K562 (cell line): Measurements from ENCODE around the gene VTN. TPM values are rescaled to one million over a fixed set of nuclear protein-coding genes. Genes with fewer than 3 reads are reported as not detected.

Source experiments
- ATAC-seq: fragments of 200-7000 bp; cut with Tn5 transposase; 3 replicates; pipeline ENCODE4 v1.9.1; 2020; ENCODE audit warnings: moderate library complexity
- BruUV-seq: library from RNA; stranded (reverse); fragments of 400-500 nt; replicated peaks from 2 replicates; lab custom pipeline; 2021; lab: Mats Ljungman, UMichigan
- CTCF ChIA-PET: fragments of 300-600 bp; formaldehyde crosslinking; extraction: SDS; loops from one replicate; lab custom pipeline; 2021; ENCODE audit warnings: low intra/inter-chr PET ratio; lab: Yijun Ruan, JAX
- POLR2A ChIA-PET: fragments of 300-600, 350-650 bp; sonication (Branson Sonifier 250); formaldehyde crosslinking; extraction: SDS; loops from one replicate; lab custom pipeline; 2021; ENCODE audit warnings: antibody characterized with exemption, inconsistent platforms; lab: Yijun Ruan, JAX
- DNase-seq, 4 experiments: peaks; one replicate each; pipeline versions ENCODE4 v3.0.0 to v3.0.0-alpha.2; 2011 to 2018; ENCODE audit warnings: low spot score in 3 of 4, mixed read lengths in 3 of 4; ENCODE audit errors: extremely low read depth in 1 of 4
- FAIRE-seq: peaks from 2 replicates; lab custom pipeline; 2011; peaks lifted over from hg19 to GRCh38; lab: Jason Lieb, UNC
- H2AFZ ChIP-seq: 2 replicates; pipeline ENCODE4 v1.6.0; 2011; ENCODE audit warnings: low read depth, low read length, control low read depth, inconsistent platforms
- H3K27ac ChIP-seq: fragments of 200-600 bp; 3 replicates; pipeline ENCODE4 v1.8.0; 2011; ENCODE audit warnings: low read depth, mild to moderate bottlenecking, control low read depth, inconsistent platforms, low read length, moderate library complexity, mixed read lengths; ENCODE audit errors: extremely low read depth
- H3K27me3 ChIP-seq, 2 experiments: fragments of 300-600 bp in 1 of 2; 2 replicates in 1 of 2; 3 replicates in 1 of 2; pipeline versions ENCODE4 v1.6.0 to v1.8.0; 2011; ENCODE audit warnings: inconsistent platforms in 2 of 2, low read length in 2 of 2, mild to moderate bottlenecking in 1 of 2, mixed read lengths in 1 of 2, moderate library complexity in 1 of 2; ENCODE audit not compliant: control insufficient read depth in 2 of 2, insufficient read depth in 2 of 2
- H3K36me3 ChIP-seq: fragments of 300-600 bp; 3 replicates; pipeline ENCODE4 v1.8.0; 2011; ENCODE audit warnings: mild to moderate bottlenecking, low read length, inconsistent platforms; ENCODE audit not compliant: control insufficient read depth, insufficient read depth
- H3K4me1 ChIP-seq, 2 experiments: fragments of 200-600 bp in 1 of 2; replicated peaks in 1 of 2; 2 replicates in 1 of 2; 3 replicates in 1 of 2; pipeline versions ENCODE4 v1.5.1 to v1.8.0; 2011; ENCODE audit warnings: inconsistent platforms in 2 of 2, low read length in 2 of 2, mild to moderate bottlenecking in 1 of 2, mixed read lengths in 1 of 2, moderate library complexity in 1 of 2; ENCODE audit not compliant: control insufficient read depth in 2 of 2, insufficient read depth in 2 of 2
- H3K4me2 ChIP-seq: 2 replicates; pipeline ENCODE4 v1.6.1; 2011; ENCODE audit warnings: low read length, control low read depth, inconsistent platforms, mixed read lengths; ENCODE audit not compliant: insufficient read depth
- H3K4me3 ChIP-seq: fragments of 200-600 bp; sonication (generic), shearing (Covaris generic); 2 replicates; pipeline ENCODE4 v1.5.1; 2016; ENCODE audit warnings: control low read depth, inconsistent platforms
- H3K79me2 ChIP-seq: fragments of 200-600 bp; 3 replicates; pipeline ENCODE4 v1.8.0; 2011; ENCODE audit warnings: low read length, inconsistent platforms; ENCODE audit not compliant: control insufficient read depth, insufficient read depth
- H3K9ac ChIP-seq, 2 experiments: 2 replicates each; pipeline versions ENCODE4 v1.6.0 to v1.6.1; 2011; ENCODE audit warnings: low read depth in 2 of 2, low read length in 2 of 2, control low read depth in 1 of 2, inconsistent platforms in 1 of 2, mild to moderate bottlenecking in 1 of 2, mixed read lengths in 1 of 2; ENCODE audit not compliant: insufficient read depth in 1 of 2
- H3K9me1 ChIP-seq: one replicate; pipeline ENCODE4 v1.6.0; 2011; ENCODE audit warnings: inconsistent platforms, mild to moderate bottlenecking, low read length, moderate library complexity; ENCODE audit not compliant: control insufficient read depth, insufficient read depth
- H3K9me3 ChIP-seq: replicated peaks from 2 replicates; pipeline ENCODE4 v1.5.1; 2011; ENCODE audit warnings: low read depth, low read length, inconsistent platforms; ENCODE audit not compliant: control insufficient read depth, insufficient read depth
- H4K20me1 ChIP-seq: replicated peaks from 2 replicates; pipeline ENCODE4 v1.6.1; 2011; ENCODE audit warnings: low read length, inconsistent platforms, mixed read lengths; ENCODE audit not compliant: control insufficient read depth, insufficient read depth
- CCAR2 ChIP-seq: fragments of 200-400 bp; formaldehyde crosslinking; IDR thresholded peaks from 2 replicates; pipeline ENCODE4 v1.6.1; 2017; ENCODE audit warnings: mild to moderate bottlenecking, low read depth, low read length
- CEBPG ChIP-seq, 3 experiments: fragments of 200-800 bp in 1 of 3; sonication (Bioruptor generic) in 1 of 3; sonication (generic) in 1 of 3; formaldehyde crosslinking in 1 of 3; IDR thresholded peaks in 2 of 3; conservative IDR thresholded peaks in 1 of 3; 2 replicates each; pipeline versions ENCODE4 v1.6.1 to v1.8.0; 2016 to 2022; ENCODE audit warnings: missing compliant biosample characterization in 2 of 3, missing genetic modification characterization in 2 of 3, mild to moderate bottlenecking in 1 of 3, missing genetic modification reagents in 1 of 3
- ETV1 ChIP-seq: fragments of 450-650 bp; conservative IDR thresholded peaks from 2 replicates; pipeline ENCODE4 v1.6.1; 2016; ENCODE audit warnings: missing genetic modification characterization, control low read depth, low read depth, missing compliant biosample characterization
- KDM4B ChIP-seq, 2 experiments: fragments of 450-650 bp in 1 of 2; sonication (generic) in 1 of 2; IDR thresholded peaks; 2 replicates each; pipeline ENCODE4 v1.6.1; 2016 to 2017; ENCODE audit warnings: borderline replicate concordance in 2 of 2, antibody characterized with exemption in 1 of 2, low read depth in 1 of 2, mild to moderate bottlenecking in 1 of 2
- RBM22 ChIP-seq: fragments of 200-400 bp; formaldehyde crosslinking; IDR thresholded peaks from 2 replicates; pipeline ENCODE4 v1.6.1; 2018; ENCODE audit warnings: low read length, low read depth; ENCODE audit not compliant: poor library complexity, severe bottlenecking
- RCOR1 ChIP-seq, 2 experiments: IDR thresholded peaks; 2 replicates each; pipeline ENCODE4 v1.6.1; 2012; ENCODE audit warnings: low read depth in 2 of 2, low read length in 2 of 2, borderline replicate concordance in 1 of 2, improper control_type of control experiment in 1 of 2
- SMARCB1 ChIP-seq: IDR thresholded peaks from 2 replicates; pipeline ENCODE4 v1.6.1; 2011; ENCODE audit warnings: improper control_type of control experiment, low read depth; ENCODE audit not compliant: insufficient read length
- SOX6 ChIP-seq: fragments of 450-650 bp; IDR thresholded peaks from 2 replicates; pipeline ENCODE4 v1.6.1; 2014; ENCODE audit warnings: mild to moderate bottlenecking
- ZNF140 ChIP-seq: fragments of 250-450 bp; sonication (Bioruptor Pico); IDR thresholded peaks from 2 replicates; pipeline ENCODE4 v1.8.0; 2021; ENCODE audit warnings: moderate library complexity, mild to moderate bottlenecking, inconsistent platforms
- ZNF778 ChIP-seq: fragments of 450-650 bp; formaldehyde crosslinking; IDR thresholded peaks from 2 replicates; pipeline ENCODE4 v1.4.0; 2020; ENCODE audit warnings: mild to moderate bottlenecking, moderate library complexity
- WGBS: fragments of 100-300 bp; shearing (Covaris generic); methylation state at CpG from one replicate; pipeline ENCODE4 v1.1.6; 2016; ENCODE audit warnings: low coverage, mixed read lengths; ENCODE audit not compliant: insufficient coverage; ENCODE audit errors: missing lambda C conversion rate; 5-methylcytosine and 5-hydroxymethylcytosine counted together
- in situ Hi-C: fragments of 300-500 bp; cut with MboI; formaldehyde crosslinking; loops from 4 replicates; pipeline ENCODE4 v1.15.0; 2018; ENCODE audit warnings: inconsistent platforms, mixed read lengths
- intact Hi-C: fragments of 100-400 bp; cut with micrococcal nuclease; formaldehyde crosslinking; loops from 2 replicates; pipeline ENCODE4 v1.14.2; 2022
- polyA plus RNA-seq, 8 experiments: library from polyadenylated mRNA; depleted of rRNA in 4 of 8; stranded (reverse) in 5 of 8; unstranded in 3 of 8; fragments of >200 nt; fragmentation: Nextera tagmentation in 2 of 8; fragmentation: Illumina TruSeq in 1 of 8; extraction: Ambion mirVana in 2 of 8; extraction: Trizol in 1 of 8; gene quantifications; 2 replicates each; pipeline versions ENCODE4 v1.2.1 to v1.2.3, GENCODE V29; 2011 to 2014; ENCODE audit warnings: inconsistent platforms in 1 of 8, missing spikeins in 1 of 8
- total RNA-seq, 7 experiments: library from RNA; depleted of rRNA in 6 of 7; stranded (reverse); fragments of >200 nt in 6 of 7; fragmentation: Illumina TruSeq in 2 of 7; extraction: Trizol in 2 of 7; gene quantifications; 2 replicates each; pipeline versions ENCODE4 v1.2.1 to v1.2.3, GENCODE V29; 2011 to 2021; ENCODE audit warnings: low replicate concordance in 1 of 7
- TF ChIP-seq, protein P1 (sequence below): fragments of 250-450 bp; sonication (Bioruptor Pico); IDR thresholded peaks from 2 replicates; pipeline ENCODE4 v1.4.0; 2020; ENCODE audit warnings: mild to moderate bottlenecking
- TF ChIP-seq, protein P2 (sequence below), 3 experiments: IDR thresholded peaks in 2 of 3; conservative IDR thresholded peaks in 1 of 3; 2 replicates each; pipeline ENCODE4 v1.5.1; 2011 to 2012; ENCODE audit warnings: low read length in 3 of 3, mild to moderate bottlenecking in 3 of 3, control low read depth in 2 of 3, improper control_type of control experiment in 1 of 3, inconsistent platforms in 1 of 3, low read depth in 1 of 3, mixed read lengths in 1 of 3, moderate library complexity in 1 of 3; ENCODE audit not compliant: insufficient read depth in 2 of 3
- TF ChIP-seq, protein P3 (sequence below): sonication (generic); formaldehyde crosslinking; IDR thresholded peaks from 2 replicates; pipeline ENCODE4 v1.8.0; 2022; ENCODE audit warnings: mild to moderate bottlenecking, missing genetic modification reagents
- TF ChIP-seq, protein P4 (sequence below): sonication (generic); formaldehyde crosslinking; IDR thresholded peaks from 2 replicates; pipeline ENCODE4 v1.8.1; 2022; ENCODE audit warnings: missing genetic modification reagents

Gene VTN
- total and polyA plus RNA-seq, 9 of the 15 experiments (the other 6 are each of a cell fraction or from before 2014, with no cell fraction given) = 0.13 to 1.0 (median 0.29) TPM; not detected in 1

DNA sequence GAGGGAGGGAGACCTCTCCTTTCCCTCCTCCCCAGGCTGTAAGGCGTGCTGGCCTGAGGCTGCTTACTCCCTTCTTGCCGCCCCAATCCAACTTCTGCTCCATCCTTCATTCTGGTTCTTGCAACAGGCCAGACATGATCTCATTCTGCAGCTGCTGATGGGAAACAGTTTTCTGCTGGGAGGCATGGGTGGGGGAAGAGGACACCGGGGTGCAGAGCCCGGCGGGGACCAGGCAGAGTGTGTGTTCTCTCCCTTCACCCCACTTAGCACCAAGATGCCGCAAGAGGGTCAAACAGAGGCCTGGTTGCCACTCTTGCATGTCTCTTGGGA lies 2.8 kb upstream of the VTN start (continued):
- TF ChIP-seq, protein P1, sequence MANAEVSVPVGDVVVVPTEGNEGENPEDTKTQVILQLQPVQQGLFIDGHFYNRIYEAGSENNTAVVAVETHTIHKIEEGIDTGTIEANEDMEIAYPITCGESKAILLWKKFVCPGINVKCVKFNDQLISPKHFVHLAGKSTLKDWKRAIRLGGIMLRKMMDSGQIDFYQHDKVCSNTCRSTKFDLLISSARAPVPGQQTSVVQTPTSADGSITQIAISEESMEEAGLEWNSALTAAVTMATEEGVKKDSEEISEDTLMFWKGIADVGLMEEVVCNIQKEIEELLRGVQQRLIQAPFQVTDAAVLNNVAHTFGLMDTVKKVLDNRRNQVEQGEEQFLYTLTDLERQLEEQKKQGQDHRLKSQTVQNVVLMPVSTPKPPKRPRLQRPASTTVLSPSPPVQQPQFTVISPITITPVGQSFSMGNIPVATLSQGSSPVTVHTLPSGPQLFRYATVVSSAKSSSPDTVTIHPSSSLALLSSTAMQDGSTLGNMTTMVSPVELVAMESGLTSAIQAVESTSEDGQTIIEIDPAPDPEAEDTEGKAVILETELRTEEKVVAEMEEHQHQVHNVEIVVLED (CRISPR knock-in tag) = no peak
- no peak for TF ChIP-seq ETV1
- TF ChIP-seq SMARCB1 = no peak
- TF ChIP-seq SOX6 = no peak
- TF ChIP-seq ZNF140 (CRISPR knock-in tag) = no peak
- TF ChIP-seq RBM22 = no peak
- no peak for TF ChIP-seq RCOR1 (IDR thresholded peaks at IDR 0.05; ENCODE audit: borderline replicate concordance in 1 of 2, low read depth in 2 of 2, low read length in 2 of 2)

DNA sequence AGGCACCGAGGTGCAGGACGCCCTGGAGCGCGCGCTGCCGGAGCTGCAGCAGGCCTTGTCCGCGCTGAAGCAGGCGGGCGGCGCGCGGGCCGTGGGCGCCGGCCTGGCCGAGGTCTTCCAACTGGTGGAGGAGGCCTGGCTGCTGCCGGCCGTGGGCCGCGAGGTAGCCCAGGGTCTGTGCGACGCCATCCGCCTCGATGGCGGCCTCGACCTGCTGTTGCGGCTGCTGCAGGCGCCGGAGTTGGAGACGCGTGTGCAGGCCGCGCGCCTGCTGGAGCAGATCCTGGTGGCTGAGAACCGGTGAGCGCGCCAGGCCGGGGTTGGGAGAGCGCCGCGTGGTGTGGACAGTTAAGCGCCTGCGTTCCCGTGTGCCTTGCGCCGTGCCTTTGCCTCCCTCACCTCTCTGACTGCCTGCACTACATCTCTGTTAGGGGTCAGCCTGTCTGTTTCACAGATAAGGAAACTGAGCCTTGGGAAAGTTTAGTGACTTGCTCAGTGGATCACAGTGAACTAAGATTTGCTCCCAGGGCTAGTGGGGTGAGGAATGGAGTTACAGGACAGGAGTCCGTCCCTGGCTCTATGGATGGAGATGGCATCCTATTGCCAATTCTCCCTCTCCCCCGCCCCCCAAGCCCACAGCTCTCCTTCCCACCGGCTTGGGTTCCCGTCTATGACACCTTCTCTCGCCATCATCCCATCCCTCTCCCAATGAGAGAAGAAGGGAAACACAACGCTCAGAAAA lies 2.3 kb upstream of the VTN start:
- no peak overlapping the region for H2AFZ ChIP-seq
- no peaks in the 10 kb centered on the region for H3K36me3 ChIP-seq
- no TSS peak for BruUV-seq
- no peak overlapping the region for H3K4me3 ChIP-seq
- peaks cover 14% of the 10 kb centered on the region for H4K20me1 ChIP-seq
- ATAC-seq (no peak), FAIRE-seq (no peak), DNase-seq (no peak)
- H3K27ac ChIP-seq = no peak overlapping the region
- H3K4me1 ChIP-seq = peaks cover 16 to 38% of the 10 kb centered on the region in 2 experiments
- no peak overlapping the region for H3K4me2 ChIP-seq
- H3K79me2 ChIP-seq = no peaks in the 10 kb centered on the region
- peaks cover 0 to 4% of the 10 kb centered on the region in 2 experiments; a peak in 1 of 5 replicates for H3K27me3 ChIP-seq
- no peaks in the 10 kb centered on the region for H3K9me3 ChIP-seq
- ChIA-PET CTCF (no interaction called here), POLR2A (interaction anchor here (0.6 to 1.2 kb wide), 3 partner anchors 15 to 52 kb away, joined by 3 to 5 read pairs (median 3); partner anchors contain the start of gene POLDIP2)
- intact Hi-C loops = no loop called here
- in situ Hi-C loops = no loop called here
- no peak overlapping the region for H3K9ac ChIP-seq
- H3K9me1 ChIP-seq = peaks cover 5% of the 10 kb centered on the region
- WGBS = 85% methylated on average over 26 of the region's 53 CpGs
- TF ChIP-seq CEBPG (CRISPR knock-in tag; IDR thresholded peaks at IDR 0.05) (no peak), CEBPG (tag; conservative IDR thresholded peaks at IDR 0.05 in 1 of 2, IDR thresholded peaks at IDR 0.05 in 1 of 2) (no peak), ZNF778 (CRISPR knock-in tag) (no peak), CCAR2 (no peak), KDM4B (IDR thresholded peaks at IDR 0.05; ENCODE audit: borderline replicate concordance in 2 of 2, low read depth in 1 of 2) (no peak)
- TF ChIP-seq, protein P2, sequence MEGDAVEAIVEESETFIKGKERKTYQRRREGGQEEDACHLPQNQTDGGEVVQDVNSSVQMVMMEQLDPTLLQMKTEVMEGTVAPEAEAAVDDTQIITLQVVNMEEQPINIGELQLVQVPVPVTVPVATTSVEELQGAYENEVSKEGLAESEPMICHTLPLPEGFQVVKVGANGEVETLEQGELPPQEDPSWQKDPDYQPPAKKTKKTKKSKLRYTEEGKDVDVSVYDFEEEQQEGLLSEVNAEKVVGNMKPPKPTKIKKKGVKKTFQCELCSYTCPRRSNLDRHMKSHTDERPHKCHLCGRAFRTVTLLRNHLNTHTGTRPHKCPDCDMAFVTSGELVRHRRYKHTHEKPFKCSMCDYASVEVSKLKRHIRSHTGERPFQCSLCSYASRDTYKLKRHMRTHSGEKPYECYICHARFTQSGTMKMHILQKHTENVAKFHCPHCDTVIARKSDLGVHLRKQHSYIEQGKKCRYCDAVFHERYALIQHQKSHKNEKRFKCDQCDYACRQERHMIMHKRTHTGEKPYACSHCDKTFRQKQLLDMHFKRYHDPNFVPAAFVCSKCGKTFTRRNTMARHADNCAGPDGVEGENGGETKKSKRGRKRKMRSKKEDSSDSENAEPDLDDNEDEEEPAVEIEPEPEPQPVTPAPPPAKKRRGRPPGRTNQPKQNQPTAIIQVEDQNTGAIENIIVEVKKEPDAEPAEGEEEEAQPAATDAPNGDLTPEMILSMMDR (IDR thresholded peaks at IDR 0.05 in 2 of 3, conservative IDR thresholded peaks at IDR 0.05 in 1 of 3; ENCODE audit: insufficient read depth in 2 of 3, low read depth in 1 of 3, low read length in 3 of 3) = no peak
- TF ChIP-seq, protein P3, sequence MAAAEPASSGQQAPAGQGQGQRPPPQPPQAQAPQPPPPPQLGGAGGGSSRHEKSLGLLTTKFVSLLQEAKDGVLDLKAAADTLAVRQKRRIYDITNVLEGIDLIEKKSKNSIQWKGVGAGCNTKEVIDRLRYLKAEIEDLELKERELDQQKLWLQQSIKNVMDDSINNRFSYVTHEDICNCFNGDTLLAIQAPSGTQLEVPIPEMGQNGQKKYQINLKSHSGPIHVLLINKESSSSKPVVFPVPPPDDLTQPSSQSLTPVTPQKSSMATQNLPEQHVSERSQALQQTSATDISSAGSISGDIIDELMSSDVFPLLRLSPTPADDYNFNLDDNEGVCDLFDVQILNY = no peak
- TF ChIP-seq, protein P4, sequence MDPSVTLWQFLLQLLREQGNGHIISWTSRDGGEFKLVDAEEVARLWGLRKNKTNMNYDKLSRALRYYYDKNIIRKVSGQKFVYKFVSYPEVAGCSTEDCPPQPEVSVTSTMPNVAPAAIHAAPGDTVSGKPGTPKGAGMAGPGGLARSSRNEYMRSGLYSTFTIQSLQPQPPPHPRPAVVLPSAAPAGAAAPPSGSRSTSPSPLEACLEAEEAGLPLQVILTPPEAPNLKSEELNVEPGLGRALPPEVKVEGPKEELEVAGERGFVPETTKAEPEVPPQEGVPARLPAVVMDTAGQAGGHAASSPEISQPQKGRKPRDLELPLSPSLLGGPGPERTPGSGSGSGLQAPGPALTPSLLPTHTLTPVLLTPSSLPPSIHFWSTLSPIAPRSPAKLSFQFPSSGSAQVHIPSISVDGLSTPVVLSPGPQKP (CRISPR knock-in tag) = no peak
